K562 (cell line): ENCODE results near the gene COL7A1.

Experiments used
- BHLHE40 ChIP-seq: IDR thresholded peaks from 2 replicates; pipeline ENCODE4 v1.6.1; 2011; ENCODE audit warnings: low read length, improper control_type of control experiment
- PHF8 ChIP-seq: fragments of 200-600 bp; sonication (generic); IDR thresholded peaks from 2 replicates; pipeline ENCODE4 v1.6.1; 2012; ENCODE audit warnings: mixed run types, mild to moderate bottlenecking, inconsistent platforms, low read length, moderate library complexity, borderline replicate concordance
- ZC3H11A ChIP-seq: IDR thresholded peaks from 2 replicates; pipeline ENCODE4 v1.6.1; 2012; ENCODE audit warnings: low read depth, low read length, improper control_type of control experiment

DNA sequence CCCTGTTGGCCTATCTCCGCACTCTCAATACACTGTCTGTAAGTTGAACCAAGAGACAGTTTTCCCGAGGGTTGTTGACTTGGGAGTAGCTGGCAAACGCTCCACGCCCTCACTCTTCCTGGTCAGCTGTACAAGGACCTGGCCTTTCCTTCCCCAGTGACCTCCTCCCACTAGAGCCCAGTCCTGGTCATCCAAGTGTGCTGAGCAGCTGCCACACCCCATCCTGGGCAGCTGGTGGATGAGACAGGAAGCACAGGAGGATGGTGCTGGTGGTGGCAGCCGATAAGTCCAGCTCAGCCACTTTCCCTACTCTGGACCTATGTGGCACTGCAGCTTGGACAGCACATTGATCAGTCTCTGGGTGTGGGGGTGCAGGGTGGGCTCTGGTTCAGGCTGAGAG, 58.3 kb downstream of the COL7A1 start:
- no peak for TF ChIP-seq BHLHE40
- TF ChIP-seq ZC3H11A, result no peak
- no peak for TF ChIP-seq PHF8
